Stimulated activated CD8-positive, alpha-beta memory T cell treated with anti-CD3 and anti-CD28 coated beads, Interleukin-4, amount 100 ng/mL, for 48 hours (primary cell): Measurements from ENCODE around the gene CUL7.

Experiments used
- DNase-seq: peaks from one replicate; pipeline ENCODE4 v3.0.0-alpha.2; 2020

CUL7 gene

GRCh38 chr6:43076464-43077332 is 23.0 kb upstream of the CUL7 start:
- no peak for DNase-seq

- DNase-seq = peak; percentile 51
These were observed 22.2 kb upstream of the CUL7 start, which contains the start of gene PTK7 for GRCh38 chr6:43075670-43076463. Gene PTK7, plus strand, starts transcription at chr6:43076314. Its CDS starts 175 bp downstream, at chr6:43076489.

- no peak for DNase-seq
These were observed 21.4 kb upstream of the CUL7 start for GRCh38 chr6:43074847-43075669.

- no peak for DNase-seq
These were observed 16.5 kb upstream of the CUL7 start for GRCh38 chr6:43070028-43070632.

- DNase-seq = no peak
These were observed 9.2 kb upstream of the CUL7 start for GRCh38 chr6:43062818-43063217.

GRCh38 chr6:43061861-43062260 is 8.2 kb upstream of the CUL7 start:
- no peak for DNase-seq

GRCh38 chr6:43060755-43061633 is 7.3 kb upstream of the CUL7 start:
- no peak for DNase-seq

- DNase-seq = no peak
These were observed 6.5 kb upstream of the CUL7 start for GRCh38 chr6:43060034-43060754.

- peak; percentile 99 for DNase-seq
These were observed 5.8 kb upstream of the CUL7 start, which contains the start of the genes KLC4 and MRPL2 for GRCh38 chr6:43059168-43060033. Gene KLC4, plus strand, starts transcription at chr6:43059631. Its CDS starts 1,705 bp downstream, at chr6:43061336. Gene MRPL2, minus strand, starts transcription at chr6:43059434. Its CDS starts 53 bp downstream, at chr6:43059381.

GRCh38 chr6:43058531-43058930 is 4.9 kb upstream of the CUL7 start:
- DNase-seq = no peak

GRCh38 chr6:43055966-43056365 is 2.3 kb upstream of the CUL7 start:
- DNase-seq = no peak

- DNase-seq = no peak
These were observed 724 bp upstream of the CUL7 start for GRCh38 chr6:43054206-43054943.

GRCh38 chr6:43052842-43053544 is 658 bp downstream of the CUL7 start:
- DNase-seq = peak; percentile 46

- no peak for DNase-seq
These were observed 1.3 kb downstream of the CUL7 start for GRCh38 chr6:43052225-43052841.

- no peak for DNase-seq
These were observed 2.7 kb downstream of the CUL7 start for GRCh38 chr6:43050981-43051380.

GRCh38 chr6:43047998-43048397 is 5.7 kb downstream of the CUL7 start:
- no peak for DNase-seq

- DNase-seq = no peak
These were observed 8.2 kb downstream of the CUL7 start for GRCh38 chr6:43045371-43045930.
